Right lobe of liver (tissue), 6 donors: ENCODE measurements around the gene DAGLA. TPM values are rescaled to one million over a fixed set of nuclear protein-coding genes. Genes with fewer than 3 reads are reported as not detected.

Experiments
- ATAC-seq, 4 donors: fragments of 200-7000 bp; cut with Tn5 transposase; one replicate each; pipeline ENCODE4 v1.9.1; 2020; ENCODE audit warnings: mild to moderate bottlenecking in 4 of 4, moderate library complexity in 4 of 4
- DNase-seq, 3 donors: peaks; one replicate each; pipeline ENCODE4 v3.0.0-alpha.2; 2020
- H3K27ac ChIP-seq, 3 donors: fragments of 200-600 bp; one replicate each; pipeline ENCODE4 v1.8.0; 2022
- H3K27me3 ChIP-seq, 2 donors: fragments of 200-600 bp; one replicate each; pipeline ENCODE4 v1.8.0; 2022
- H3K36me3 ChIP-seq, 4 donors: fragments of 200-600 bp; sonication (generic) in 1 of 4; one replicate each; pipeline versions ENCODE4 v1.5.1 to v1.8.0; 2017 to 2022; ENCODE audit warnings: control low read depth in 1 of 4
- H3K4me1 ChIP-seq, 4 donors: fragments of 200-600 bp; sonication (generic) in 1 of 4; one replicate each; pipeline versions ENCODE4 v1.5.1 to v1.8.0; 2017 to 2022; ENCODE audit warnings: control low read depth in 1 of 4
- H3K4me3 ChIP-seq, 3 donors: fragments of 200-600 bp; one replicate each; pipeline ENCODE4 v1.8.0; 2022
- H3K9me3 ChIP-seq, 4 donors: fragments of 200-600 bp; sonication (generic) in 1 of 4; one replicate each; pipeline versions ENCODE4 v1.5.1 to v1.8.0; 2017 to 2022; ENCODE audit warnings: control low read depth in 1 of 4
- POLR2A ChIP-seq: fragments of 450-650 bp; IDR thresholded peaks from one replicate; pipeline ENCODE4 v1.6.1; 2017; ENCODE audit warnings: antibody characterized with exemption, mild to moderate bottlenecking
- WGBS: methylation state at CpG from one replicate; pipeline ENCODE4 v1.1.6; 2018; ENCODE audit warnings: low coverage, low lambda C conversion rate; ENCODE audit not compliant: insufficient coverage; ENCODE audit errors: missing lambda C conversion rate; 5-methylcytosine and 5-hydroxymethylcytosine counted together
- intact Hi-C, 2 donors: fragments of 100-400 bp; cut with DNase I; formaldehyde crosslinking; loops; one replicate each; pipeline versions ENCODE4 v1.11.2 to v1.14.1; 2022
- total RNA-seq, 6 experiments: library from RNA; depleted of rRNA in 2 of 6; stranded (reverse); fragments of >200 nt in 2 of 6; fragmentation: NEBNext Ultra II Directional in 3 of 6; extraction: Animal tissue kit (Norgen Biotek cat#: 25700) in 3 of 6; gene quantifications; one replicate each; pipeline versions ENCODE4 v1.1.0 to v1.2.4, GENCODE V29; 2016 to 2023
- TF ChIP-seq, protein P1 (sequence below), 4 donors: fragments of 200-600 bp in 3 of 4; fragments of 450-650 bp in 1 of 4; IDR thresholded peaks; one replicate each; pipeline versions ENCODE4 v1.5.1 to v1.8.0; 2016 to 2022; ENCODE audit warnings: antibody characterized with exemption in 4 of 4, mild to moderate bottlenecking in 2 of 4
- donor health status: DM: no; HTN: yes; CAD: no.
- donor health status: DM: no; HTN: no; CAD: no.
- donor health status: DM: no; HTN: no; CAD: no.
- donor health status: DM: no; HTN: yes; CAD: no.
- donor health status: DM: no; HTN: yes; CAD: no.

Gene DAGLA
- total RNA-seq, 6 experiments from 2014 or later = 0.33 to 5.5 (median 0.79) TPM

GRCh38 chr11:61735391-61735790 lies 55.2 kb downstream of the DAGLA start:
- intact Hi-C loops = loop anchor here in 1 of 2 donors (10.0 kb wide), 1 partner anchor 61 kb away; no protein-coding TSS in a partner anchor
- ATAC-seq = no peak
- Histone ChIP-seq H3K4me1 (no peaks in the 10 kb centered on the region), H3K4me3 (no peak overlapping the region), H3K27me3 (no peaks in the 10 kb centered on the region), H3K27ac (no peak overlapping the region), H3K9me3 (no peaks in the 10 kb centered on the region), H3K36me3 (peaks cover 0 to 2% (median 0%) of the 10 kb centered on the region in 4 donors)
- DNase-seq = no peak
- WGBS = no CpG with 5 or more reads among the region's 17 CpGs
- TF ChIP-seq POLR2A = no peak
- TF ChIP-seq, protein P1, sequence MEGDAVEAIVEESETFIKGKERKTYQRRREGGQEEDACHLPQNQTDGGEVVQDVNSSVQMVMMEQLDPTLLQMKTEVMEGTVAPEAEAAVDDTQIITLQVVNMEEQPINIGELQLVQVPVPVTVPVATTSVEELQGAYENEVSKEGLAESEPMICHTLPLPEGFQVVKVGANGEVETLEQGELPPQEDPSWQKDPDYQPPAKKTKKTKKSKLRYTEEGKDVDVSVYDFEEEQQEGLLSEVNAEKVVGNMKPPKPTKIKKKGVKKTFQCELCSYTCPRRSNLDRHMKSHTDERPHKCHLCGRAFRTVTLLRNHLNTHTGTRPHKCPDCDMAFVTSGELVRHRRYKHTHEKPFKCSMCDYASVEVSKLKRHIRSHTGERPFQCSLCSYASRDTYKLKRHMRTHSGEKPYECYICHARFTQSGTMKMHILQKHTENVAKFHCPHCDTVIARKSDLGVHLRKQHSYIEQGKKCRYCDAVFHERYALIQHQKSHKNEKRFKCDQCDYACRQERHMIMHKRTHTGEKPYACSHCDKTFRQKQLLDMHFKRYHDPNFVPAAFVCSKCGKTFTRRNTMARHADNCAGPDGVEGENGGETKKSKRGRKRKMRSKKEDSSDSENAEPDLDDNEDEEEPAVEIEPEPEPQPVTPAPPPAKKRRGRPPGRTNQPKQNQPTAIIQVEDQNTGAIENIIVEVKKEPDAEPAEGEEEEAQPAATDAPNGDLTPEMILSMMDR (IDR thresholded peaks at IDR 0.05) = no peak

DNA sequence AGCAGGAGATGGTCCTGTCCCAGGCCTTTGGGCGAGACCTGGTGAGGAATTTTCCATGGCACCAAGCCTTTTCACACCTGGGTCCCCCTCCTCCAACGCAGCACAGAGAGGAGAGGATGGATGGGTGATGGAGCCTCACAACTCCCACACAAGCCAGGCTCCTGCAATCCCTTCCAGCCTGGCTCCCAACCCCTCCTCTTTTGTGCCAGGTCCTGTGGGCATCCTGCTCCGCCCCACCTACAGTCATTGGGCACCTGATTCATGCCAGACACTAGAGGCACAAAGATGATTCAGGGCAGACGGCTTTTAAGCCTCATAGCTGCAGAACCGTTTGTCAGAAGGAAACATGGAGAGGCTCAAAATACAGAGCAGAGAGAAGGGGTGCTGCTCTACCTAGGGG lies 56.1 kb downstream of the DAGLA start:
- Histone ChIP-seq H3K4me1 (no peaks in the 10 kb centered on the region), H3K9me3 (no peaks in the 10 kb centered on the region), H3K36me3 (peaks cover 0 to 2% (median 0%) of the 10 kb centered on the region in 4 donors), H3K4me3 (no peak overlapping the region), H3K27ac (no peak overlapping the region), H3K27me3 (no peaks in the 10 kb centered on the region)
- DNase-seq = no peak
- 60% methylated on average over 1 of the region's 5 CpGs for WGBS
- no peak for ATAC-seq
- intact Hi-C loops = loop anchor here in 1 of 2 donors (10.0 kb wide), 1 partner anchor 62 kb away; no protein-coding TSS in a partner anchor
- no peak for TF ChIP-seq POLR2A
- TF ChIP-seq, protein P1 (IDR thresholded peaks at IDR 0.05) = no peak

GRCh38 chr11:61737131-61737530 lies 56.9 kb downstream of the DAGLA start:
- no peaks in the 10 kb centered on the region for H3K4me1 ChIP-seq
- H3K27ac ChIP-seq = no peak overlapping the region
- WGBS = no CpG with 5 or more reads among the region's 12 CpGs
- ATAC-seq = no peak
- intact Hi-C loops = loop anchor here in 1 of 2 donors (10.0 kb wide), 1 partner anchor 62 kb away; no protein-coding TSS in a partner anchor
- DNase-seq = no peak
- TF ChIP-seq, protein P1 (IDR thresholded peaks at IDR 0.05) = no peak
- no peaks in the 10 kb centered on the region for H3K9me3 ChIP-seq
- H3K4me3 ChIP-seq = no peak overlapping the region
- no peaks in the 10 kb centered on the region for H3K27me3 ChIP-seq
- peaks cover 0 to 2% (median 0%) of the 10 kb centered on the region in 4 donors for H3K36me3 ChIP-seq

DNA sequence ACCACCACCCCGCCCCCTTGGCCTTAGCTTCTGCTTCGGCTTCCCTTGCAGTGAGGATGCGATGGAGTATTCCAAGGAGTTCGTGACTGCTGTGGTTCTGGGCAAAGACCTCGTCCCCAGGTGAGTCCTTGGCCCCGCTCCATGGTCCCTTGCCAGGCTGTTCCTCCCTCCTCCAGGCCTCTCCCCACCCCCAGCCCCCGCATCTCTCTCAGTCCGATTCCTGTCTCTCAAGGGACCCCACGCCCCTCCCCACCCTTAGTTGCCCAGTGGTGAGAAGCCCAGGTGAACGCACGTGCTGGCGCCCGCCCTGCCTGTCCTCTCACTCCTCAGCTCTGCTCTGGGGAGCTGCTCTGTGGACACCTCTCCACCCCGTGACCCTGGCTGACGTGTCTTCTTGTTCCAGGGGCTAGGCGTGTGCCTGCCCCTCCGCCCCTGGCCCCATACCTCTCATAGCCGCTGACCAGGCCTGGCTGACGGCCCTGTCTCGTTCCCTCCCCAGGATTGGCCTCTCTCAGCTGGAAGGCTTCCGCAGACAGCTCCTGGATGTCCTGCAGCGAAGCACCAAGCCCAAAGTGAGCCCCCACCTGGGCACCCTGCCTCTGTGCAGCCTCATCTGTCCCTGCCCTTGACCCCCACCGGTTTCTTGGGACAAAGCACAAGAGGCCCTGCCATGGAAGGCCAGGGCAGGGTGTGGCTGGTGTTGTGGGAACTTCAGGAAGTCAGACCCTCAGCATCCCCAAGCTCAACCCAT lies 57.6 kb downstream of the DAGLA start:
- ATAC-seq = no peak
- Histone ChIP-seq H3K36me3 (peaks cover 0 to 2% (median 0%) of the 10 kb centered on the region in 4 donors), H3K4me3 (no peak overlapping the region), H3K27ac (no peak overlapping the region), H3K9me3 (no peaks in the 10 kb centered on the region), H3K27me3 (no peaks in the 10 kb centered on the region), H3K4me1 (no peaks in the 10 kb centered on the region)
- intact Hi-C loops = loop anchor here in 1 of 2 donors (10.0 kb wide), 1 partner anchor 63 kb away; no protein-coding TSS in a partner anchor
- TF ChIP-seq, protein P1 (IDR thresholded peaks at IDR 0.05) = no peak
- TF ChIP-seq POLR2A = no peak
- no peak for DNase-seq
- WGBS = 60% methylated on average over 2 of the region's 23 CpGs
